Endothelial cell of umbilical vein (primary cell): ENCODE results near the gene CCNF. TPM values are rescaled to one million over a fixed set of nuclear protein-coding genes. Genes with fewer than 3 reads are reported as not detected.
A peak's percentile ranks its signal among the peaks of the same experiment; 100 is the strongest.

Source experiments
- BruUV-seq: library from RNA; stranded (reverse); fragments of 400-500 nt; replicated peaks from 2 replicates; lab custom pipeline; 2021; lab: Mats Ljungman, UMichigan
- CTCF ChIA-PET: fragments of 300-600, 350-600 bp; sonication (Branson Sonifier 250); formaldehyde crosslinking; loops from one replicate; lab custom pipeline; 2021; ENCODE audit warnings: antibody characterized with exemption, inconsistent platforms; lab: Charles Lee
- POLR2A ChIA-PET: fragments of 300-600, 350-600 bp; sonication (Branson Sonifier 250); formaldehyde crosslinking; loops from one replicate; lab custom pipeline; 2021; ENCODE audit warnings: antibody characterized with exemption, inconsistent platforms; lab: Charles Lee
- DNase-seq: peaks from one replicate; pipeline ENCODE4 v3.0.0-alpha.2; 2011; ENCODE audit warnings: low read depth, low spot score
- FAIRE-seq: peaks from 2 replicates; lab custom pipeline; 2011; peaks lifted over from hg19 to GRCh38; lab: Jason Lieb, UNC
- H2AFZ ChIP-seq: 2 replicates; pipeline ENCODE4 v1.6.0; 2012; ENCODE audit warnings: low read depth, low read length, control low read depth, inconsistent platforms
- H3K27ac ChIP-seq: 2 replicates; pipeline ENCODE4 v1.5.1; 2011; ENCODE audit warnings: low read depth, mild to moderate bottlenecking, control low read depth, low read length, moderate library complexity; ENCODE audit not compliant: insufficient read depth
- H3K27me3 ChIP-seq, 2 experiments: 2 replicates each; pipeline versions ENCODE4 v1.6.0 to v1.6.1; 2011; ENCODE audit warnings: low read length in 2 of 2, mixed read lengths in 1 of 2; ENCODE audit not compliant: control insufficient read depth in 2 of 2, insufficient read depth in 2 of 2
- H3K36me3 ChIP-seq, 2 experiments: 2 replicates in 1 of 2; 3 replicates in 1 of 2; pipeline ENCODE4 v1.5.1; 2011; ENCODE audit warnings: low read length in 2 of 2, mild to moderate bottlenecking in 1 of 2, moderate library complexity in 1 of 2; ENCODE audit not compliant: control insufficient read depth in 2 of 2, insufficient read depth in 2 of 2; ENCODE audit errors: extremely low read depth in 1 of 2
- H3K4me1 ChIP-seq: 3 replicates; pipeline ENCODE4 v1.5.1; 2011; ENCODE audit warnings: mild to moderate bottlenecking, low read length; ENCODE audit not compliant: control insufficient read depth, insufficient read depth; ENCODE audit errors: extremely low read depth
- H3K4me2 ChIP-seq: 2 replicates; pipeline ENCODE4 v1.6.1; 2011; ENCODE audit warnings: low read length, control low read depth, mixed read lengths; ENCODE audit not compliant: insufficient read depth
- H3K4me3 ChIP-seq, 3 experiments: fragments of 200-600 bp in 1 of 3; sonication (generic), shearing (Covaris generic) in 1 of 3; replicated peaks in 1 of 3; 2 replicates each; pipeline ENCODE4 v1.5.1; 2011 to 2016; ENCODE audit warnings: control low read depth in 3 of 3, low read length in 3 of 3, mild to moderate bottlenecking in 2 of 3, inconsistent platforms in 1 of 3, low read depth in 1 of 3, moderate library complexity in 1 of 3; ENCODE audit not compliant: insufficient read depth in 1 of 3
- H3K79me2 ChIP-seq: 2 replicates; pipeline ENCODE4 v1.6.0; 2012; ENCODE audit warnings: low read length, inconsistent platforms; ENCODE audit not compliant: control insufficient read depth, insufficient read depth
- H3K9ac ChIP-seq: replicated peaks from 2 replicates; pipeline ENCODE3; 2011; ENCODE audit warnings: low read length, control low read depth; ENCODE audit not compliant: insufficient read depth; ENCODE audit errors: extremely low read depth
- H3K9me1 ChIP-seq: replicated peaks from 3 replicates; pipeline ENCODE4 v1.6.0; 2011; ENCODE audit warnings: mild to moderate bottlenecking, low read length; ENCODE audit not compliant: control insufficient read depth, insufficient read depth; ENCODE audit errors: extremely low read depth
- H3K9me3 ChIP-seq: replicated peaks from 2 replicates; pipeline ENCODE4 v1.5.1; 2012; ENCODE audit warnings: low read length, inconsistent platforms; ENCODE audit not compliant: control insufficient read depth, insufficient read depth
- H4K20me1 ChIP-seq: replicated peaks from 2 replicates; pipeline ENCODE3; 2011; ENCODE audit warnings: mild to moderate bottlenecking, low read length; ENCODE audit not compliant: control insufficient read depth, insufficient read depth; ENCODE audit errors: extremely low read depth
- CTCF ChIP-seq, 2 donors: IDR thresholded peaks; 1 replicate in 1 of 2; 2 replicates in 1 of 2; pipeline ENCODE4 v1.5.1; 2011; ENCODE audit warnings: low read length in 2 of 2, mild to moderate bottlenecking in 2 of 2, moderate library complexity in 2 of 2, control low read depth in 1 of 2, inconsistent platforms in 1 of 2, low read depth in 1 of 2; ENCODE audit not compliant: insufficient read depth in 1 of 2; ENCODE audit errors: extremely low read depth in 1 of 2
- EZH2 ChIP-seq: IDR thresholded peaks from 2 replicates; pipeline ENCODE4 v1.6.1; 2012; ENCODE audit warnings: borderline replicate concordance, low read depth, mild to moderate bottlenecking, moderate library complexity, low read length, inconsistent platforms; ENCODE audit not compliant: severe bottlenecking
- FOS ChIP-seq: IDR thresholded peaks from 2 replicates; pipeline ENCODE4 v1.6.1; 2011; ENCODE audit warnings: mild to moderate bottlenecking, low read length, moderate library complexity, borderline replicate concordance; ENCODE audit not compliant: insufficient read depth
- GATA2 ChIP-seq: IDR thresholded peaks from 2 replicates; pipeline ENCODE4 v1.7.0; 2011; ENCODE audit warnings: low read depth, mild to moderate bottlenecking, moderate library complexity, mixed read lengths, low read length; ENCODE audit not compliant: insufficient read length, insufficient read depth
- JUN ChIP-seq: IDR thresholded peaks from 2 replicates; pipeline ENCODE4 v1.6.1; 2011; ENCODE audit warnings: borderline replicate concordance, low read depth; ENCODE audit not compliant: insufficient read length, insufficient read depth
- MAX ChIP-seq: IDR thresholded peaks from 2 replicates; pipeline ENCODE4 v1.6.1; 2011; ENCODE audit not compliant: insufficient read depth, insufficient read length
- MYC ChIP-seq: IDR thresholded peaks from one replicate; pipeline ENCODE4 v1.6.1; 2011; ENCODE audit warnings: mild to moderate bottlenecking, low read depth, low read length
- POLR2A ChIP-seq: IDR thresholded peaks from 2 replicates; pipeline ENCODE4 v1.6.1; 2012; ENCODE audit warnings: low read depth, mild to moderate bottlenecking, control low read depth, low read length
- POLR2AphosphoS5 ChIP-seq: IDR thresholded peaks from 2 replicates; pipeline ENCODE4 v1.6.1; 2012; ENCODE audit warnings: low read depth, mild to moderate bottlenecking, control low read depth, low read length, moderate library complexity; ENCODE audit not compliant: insufficient read depth
- dilution Hi-C: fragments of 300-500 bp; cut with MboI; formaldehyde crosslinking; loops from one replicate; pipeline ENCODE4 v1.15.0; 2019; ENCODE audit warnings: low sequenced_read_pairs; ENCODE audit not compliant: extremely low pct_ligation_motif_present
- intact Hi-C: fragments of 100-400 bp; cut with micrococcal nuclease; formaldehyde crosslinking; loops from one replicate; pipeline ENCODE4 v1.10.0; 2022
- polyA plus RNA-seq, 4 experiments: library from polyadenylated mRNA; depleted of rRNA in 3 of 4; stranded (reverse) in 3 of 4; unstranded in 1 of 4; fragments of >200 nt; gene quantifications; 2 replicates each; pipeline versions ENCODE4 v1.2.1 to v1.2.3, GENCODE V29; 2011 to 2012; ENCODE audit warnings: missing spikeins in 1 of 4
- total RNA-seq: library from RNA; stranded (reverse); gene quantifications from 2 replicates; pipeline ENCODE4 v1.2.3, GENCODE V29; 2021

Gene CCNF
- total and polyA plus RNA-seq, 2 donors (not counting 3 experiments of a cell fraction or from before 2014, with no cell fraction given): 13.9 to 48.9 TPM

- Histone ChIP-seq H2AFZ (no peak overlapping the region), H3K9ac (no peak overlapping the region), H3K9me1 (no peaks in the 10 kb centered on the region), H3K79me2 (peaks cover 4% of the 10 kb centered on the region), H3K4me3 (no peak overlapping the region), H3K27ac (no peak overlapping the region), H3K4me2 (no peak overlapping the region), H3K4me1 (no peaks in the 10 kb centered on the region), H3K9me3 (no peaks in the 10 kb centered on the region), H3K36me3 (peaks cover 13 to 27% of the 10 kb centered on the region in 2 experiments), H3K27me3 (no peaks in the 10 kb centered on the region), H4K20me1 (no peaks in the 10 kb centered on the region)
- BruUV-seq: no TSS peak
- ChIA-PET POLR2A (no interaction called here), CTCF (interaction anchor here (1.3 kb wide), 1 partner anchor 58 kb away, joined by 3 read pairs; no protein-coding TSS in a partner anchor)
- dilution Hi-C loops: no loop called here
- FAIRE-seq (peak; percentile 21), DNase-seq (no peak)
- TF ChIP-seq EZH2 (no peak), CTCF (IDR thresholded peaks at IDR 0.05; ENCODE audit: extremely low read depth in 1 of 2, insufficient read depth in 1 of 2, low read depth in 1 of 2, low read length in 2 of 2) (no peak), JUN (no peak), POLR2A (no peak), POLR2AphosphoS5 (no peak), MAX (no peak), MYC (no peak), FOS (no peak), GATA2 (no peak)
- intact Hi-C loops: no loop called here
Measured at GRCh38 chr16:2443555-2443954, 14.3 kb downstream of the CCNF start.
